ENCODE data around the gene MLN. TPM values are rescaled to one million over a fixed set of nuclear protein-coding genes. Genes with fewer than 3 reads are reported as not detected.

Gene MLN
- total RNA-seq, 4 donors from 2014 or later = not detected

DNA sequence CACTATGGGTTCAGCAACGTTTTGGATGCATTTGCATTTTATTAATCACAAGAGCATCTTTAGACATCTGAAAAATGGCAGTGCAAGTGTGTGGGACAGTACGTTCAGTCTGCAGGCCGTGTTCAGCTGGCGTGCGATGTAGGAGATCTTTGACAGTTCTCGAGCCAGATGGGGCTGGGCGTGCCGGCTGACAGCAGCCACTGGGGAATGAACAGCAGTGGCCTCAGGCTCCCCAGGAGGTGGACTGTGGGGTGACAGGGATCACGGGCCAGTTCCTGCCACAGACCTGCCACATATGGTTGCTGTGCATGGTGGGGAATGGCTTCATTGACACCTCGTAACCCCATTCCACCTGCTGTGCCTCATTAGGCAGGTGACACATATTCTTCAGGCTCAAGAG, 16.4 kb upstream of the MLN start:
- intact Hi-C loops (cut with DNase I; ENCODE audit: low total_unique reads) = no loop called here
- DNase-seq = no peak
- Histone ChIP-seq H3K9me3 (no peaks in the 10 kb centered on the region), H3K27ac (no peak overlapping the region), H3K4me3 (no peak overlapping the region), H3K36me3 (no peaks in the 10 kb centered on the region), H3K4me1 (peaks cover 0 to 5% of the 10 kb centered on the region in 2 donors), H3K27me3 (no peaks in the 10 kb centered on the region)
- TF ChIP-seq, protein P1, sequence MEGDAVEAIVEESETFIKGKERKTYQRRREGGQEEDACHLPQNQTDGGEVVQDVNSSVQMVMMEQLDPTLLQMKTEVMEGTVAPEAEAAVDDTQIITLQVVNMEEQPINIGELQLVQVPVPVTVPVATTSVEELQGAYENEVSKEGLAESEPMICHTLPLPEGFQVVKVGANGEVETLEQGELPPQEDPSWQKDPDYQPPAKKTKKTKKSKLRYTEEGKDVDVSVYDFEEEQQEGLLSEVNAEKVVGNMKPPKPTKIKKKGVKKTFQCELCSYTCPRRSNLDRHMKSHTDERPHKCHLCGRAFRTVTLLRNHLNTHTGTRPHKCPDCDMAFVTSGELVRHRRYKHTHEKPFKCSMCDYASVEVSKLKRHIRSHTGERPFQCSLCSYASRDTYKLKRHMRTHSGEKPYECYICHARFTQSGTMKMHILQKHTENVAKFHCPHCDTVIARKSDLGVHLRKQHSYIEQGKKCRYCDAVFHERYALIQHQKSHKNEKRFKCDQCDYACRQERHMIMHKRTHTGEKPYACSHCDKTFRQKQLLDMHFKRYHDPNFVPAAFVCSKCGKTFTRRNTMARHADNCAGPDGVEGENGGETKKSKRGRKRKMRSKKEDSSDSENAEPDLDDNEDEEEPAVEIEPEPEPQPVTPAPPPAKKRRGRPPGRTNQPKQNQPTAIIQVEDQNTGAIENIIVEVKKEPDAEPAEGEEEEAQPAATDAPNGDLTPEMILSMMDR (IDR thresholded peaks at IDR 0.05) = no peak
- no peak for TF ChIP-seq POLR2A (IDR thresholded peaks at IDR 0.05)

DNA sequence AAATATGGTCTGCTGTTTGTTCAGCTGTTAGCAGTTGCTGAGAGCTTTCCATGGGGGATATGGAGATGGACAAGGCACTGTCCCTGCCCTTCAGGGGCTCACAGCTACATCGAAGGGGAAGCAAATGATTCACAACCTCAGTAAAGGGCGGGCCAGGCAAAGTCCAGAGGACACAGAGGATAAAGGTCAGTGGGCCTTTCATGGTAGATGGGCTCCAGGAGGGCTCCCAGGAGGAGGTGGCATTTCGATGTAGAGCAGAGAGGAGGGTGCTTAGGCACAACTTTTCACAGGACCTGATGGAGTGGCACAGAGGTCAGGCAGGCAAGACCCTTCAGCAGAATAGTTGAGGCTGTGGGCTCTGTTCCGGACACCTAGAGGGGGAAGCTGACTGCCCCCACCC, 15.2 kb upstream of the MLN start:
- TF ChIP-seq, protein P1 (IDR thresholded peaks at IDR 0.05) = no peak
- no peak overlapping the region for H3K27ac ChIP-seq
- no peak for DNase-seq

DNA sequence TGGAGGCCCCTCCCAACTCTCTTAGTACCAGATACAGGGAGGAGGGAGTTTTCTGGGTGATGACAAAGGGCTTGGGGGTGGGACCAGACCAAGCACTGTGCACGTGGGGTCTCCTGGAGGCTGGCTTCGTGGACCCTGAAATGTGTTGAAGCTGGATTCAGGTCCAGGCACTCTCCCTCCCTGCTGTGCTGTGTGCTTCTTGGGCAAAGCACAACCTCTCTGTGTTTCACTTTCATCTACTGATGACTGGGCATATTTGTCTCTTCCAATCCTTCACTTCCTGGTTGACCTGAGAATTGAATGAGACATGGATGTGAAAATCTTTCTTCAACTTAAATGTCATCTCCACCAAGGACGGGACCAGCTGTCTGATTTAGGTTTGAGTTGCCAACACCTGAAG, 14.5 kb upstream of the MLN start:
- peaks cover 0 to 3% of the 10 kb centered on the region in 2 donors for H3K27me3 ChIP-seq
- intact Hi-C loops (cut with DNase I; ENCODE audit: low total_unique reads) = no loop called here
- H3K27ac ChIP-seq = no peak overlapping the region

More for the DNA sequence above, 15.2 kb upstream of the MLN start:
- intact Hi-C loops (cut with DNase I; ENCODE audit: low total_unique reads) = no loop called here
- H3K27me3 ChIP-seq = no peaks in the 10 kb centered on the region
- H3K4me3 ChIP-seq = no peak overlapping the region
- H3K36me3 ChIP-seq = no peaks in the 10 kb centered on the region
- no peaks in the 10 kb centered on the region for H3K4me1 ChIP-seq
- H3K9me3 ChIP-seq = no peaks in the 10 kb centered on the region

DNA sequence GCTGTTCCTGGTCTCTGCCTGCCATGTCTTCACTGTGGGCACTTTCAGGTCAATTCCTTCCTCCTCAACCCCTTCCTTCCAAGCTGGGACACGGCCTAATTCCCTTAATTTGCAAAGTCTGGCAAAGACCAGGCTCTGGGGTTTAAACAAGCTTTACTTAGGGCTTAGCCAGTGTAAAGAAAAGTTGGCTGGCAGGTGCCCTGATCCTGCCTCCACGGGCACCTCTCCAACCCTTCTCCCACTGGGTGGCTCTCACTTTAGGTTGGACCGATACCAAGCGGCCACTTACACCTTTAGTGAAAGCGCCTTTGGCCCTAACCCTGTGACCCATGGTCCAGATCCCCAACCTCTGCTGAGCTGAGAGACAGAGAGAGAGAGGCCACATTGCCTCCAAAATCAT, 13.7 kb upstream of the MLN start:
- intact Hi-C loops (cut with DNase I; ENCODE audit: low total_unique reads) = no loop called here
- H3K4me1 ChIP-seq = no peaks in the 10 kb centered on the region

More for the DNA sequence above, 14.5 kb upstream of the MLN start:
- DNase-seq = no peak
- TF ChIP-seq POLR2A (IDR thresholded peaks at IDR 0.05) = no peak
- TF ChIP-seq, protein P1 (IDR thresholded peaks at IDR 0.05) = no peak
- Histone ChIP-seq H3K9me3 (no peaks in the 10 kb centered on the region), H3K36me3 (no peaks in the 10 kb centered on the region), H3K4me1 (no peaks in the 10 kb centered on the region), H3K4me3 (no peak overlapping the region)

DNA sequence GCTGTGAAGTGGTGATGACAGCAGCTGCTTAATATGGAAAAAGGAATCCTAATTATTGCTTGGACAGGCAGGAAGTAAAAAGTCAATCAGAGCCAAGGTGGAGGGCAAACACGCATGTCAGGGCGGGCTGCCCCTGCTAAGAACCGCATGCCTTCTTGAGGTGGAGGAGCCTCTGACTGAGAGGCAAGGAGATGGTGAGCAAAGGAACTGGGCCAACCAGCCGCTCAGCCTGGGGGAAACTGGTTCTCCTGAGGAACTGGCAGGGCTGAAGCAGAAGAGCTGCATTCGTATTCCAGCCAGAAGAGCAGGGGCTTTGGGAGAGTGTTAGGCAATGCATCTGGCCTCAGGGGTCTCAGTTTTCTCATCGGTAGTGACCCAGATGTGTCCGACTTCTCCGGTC, 13.1 kb upstream of the MLN start:
- DNase-seq = no peak
- H3K36me3 ChIP-seq = no peaks in the 10 kb centered on the region
- intact Hi-C loops (cut with DNase I; ENCODE audit: low total_unique reads) = no loop called here
- no peak overlapping the region for H3K27ac ChIP-seq
- TF ChIP-seq, protein P1 (IDR thresholded peaks at IDR 0.05) = no peak
- TF ChIP-seq POLR2A (IDR thresholded peaks at IDR 0.05) = no peak
- H3K27me3 ChIP-seq = peaks cover 0 to 6% of the 10 kb centered on the region in 2 donors
- H3K9me3 ChIP-seq = no peaks in the 10 kb centered on the region
- no peak overlapping the region for H3K4me3 ChIP-seq
- no peaks in the 10 kb centered on the region for H3K4me1 ChIP-seq

More for the DNA sequence above, 13.7 kb upstream of the MLN start:
- TF ChIP-seq POLR2A (IDR thresholded peaks at IDR 0.05) = no peak
- TF ChIP-seq, protein P1 (IDR thresholded peaks at IDR 0.05) = no peak
- Histone ChIP-seq H3K27ac (no peak overlapping the region), H3K27me3 (peaks cover 0 to 6% of the 10 kb centered on the region in 2 donors), H3K4me3 (no peak overlapping the region), H3K9me3 (no peaks in the 10 kb centered on the region), H3K36me3 (no peaks in the 10 kb centered on the region)
- no peak for DNase-seq

All from uterus (tissue), 4 donors.